ENCODE measurements around the gene ADCY5. TPM values are rescaled to one million over a fixed set of nuclear protein-coding genes. Genes with fewer than 3 reads are reported as not detected.

ADCY5 gene
- total and polyA plus RNA-seq, 10 donors = 1.7 to 20.6 (median 11.7) TPM

GRCh38 chr3:123307064-123307463 lies 141.8 kb downstream of the ADCY5 start:
- intact Hi-C loops (cut with DNase I; ENCODE audit: low total_unique reads) = no loop called here
- Histone ChIP-seq H3K9me3 (no peaks in the 10 kb centered on the region), H3K4me1 (no peaks in the 10 kb centered on the region), H3K36me3 (peaks cover 0 to 16% (median 0%) of the 10 kb centered on the region in 6 donors), H3K27me3 (replicated peaks in 1 of 7) (peaks cover 0 to under 1% (median 0%) of the 10 kb centered on the region in 7 donors), H3K4me3 (no peak overlapping the region), H3K27ac (no peak overlapping the region)
- WGBS, 5 donors = 80 to 92% (median 83%) methylated on average over 5 of the region's 5 CpGs
- DNase-seq = no peak
- TF ChIP-seq POLR2A (IDR thresholded peaks at IDR 0.05) (no peak), CTCF (IDR thresholded peaks at IDR 0.05 in 8 of 11, conservative IDR thresholded peaks at IDR 0.05 in 3 of 11) (no peak), POLR2AphosphoS5 (IDR thresholded peaks at IDR 0.05) (no peak)

DNA sequence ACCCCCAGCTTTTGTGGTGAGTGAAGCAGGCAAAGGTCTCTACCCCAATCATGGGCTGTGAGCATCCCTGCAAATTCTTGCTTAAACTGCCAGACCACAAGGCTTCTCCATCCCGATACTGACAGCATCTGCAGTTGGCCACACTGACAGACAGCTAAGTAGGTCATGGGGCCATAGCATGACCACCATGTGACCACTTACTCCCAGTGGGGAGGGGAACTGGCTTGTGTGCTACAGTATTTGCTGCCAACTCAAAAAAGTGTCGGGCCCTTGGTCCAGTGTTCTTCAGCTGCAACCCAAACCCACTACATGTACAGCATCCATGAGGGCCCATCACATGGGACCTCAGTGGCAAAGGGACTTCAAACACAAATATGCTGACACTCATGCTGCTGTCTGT lies 143.7 kb downstream of the ADCY5 start:
- no peak overlapping the region for H3K27ac ChIP-seq
- no peaks in the 10 kb centered on the region for H3K9me3 ChIP-seq
- H3K36me3 ChIP-seq = peaks cover 0 to 28% (median 0%) of the 10 kb centered on the region in 6 donors
- peak; percentile 37 for DNase-seq
- no peaks in the 10 kb centered on the region for H3K4me1 ChIP-seq
- intact Hi-C loops (cut with DNase I; ENCODE audit: low total_unique reads) = no loop called here
- 64 to 84% (median 77%) methylated on average over 2 of the region's 2 CpGs for WGBS, 5 donors
- H3K4me3 ChIP-seq = no peak overlapping the region
- TF ChIP-seq POLR2A (IDR thresholded peaks at IDR 0.05) (no peak), POLR2AphosphoS5 (IDR thresholded peaks at IDR 0.05) (no peak), CTCF (IDR thresholded peaks at IDR 0.05 in 8 of 11, conservative IDR thresholded peaks at IDR 0.05 in 3 of 11) (no peak)
- H3K27me3 ChIP-seq (replicated peaks in 1 of 7) = peaks cover 0 to 9% (median 0%) of the 10 kb centered on the region in 7 donors

DNA sequence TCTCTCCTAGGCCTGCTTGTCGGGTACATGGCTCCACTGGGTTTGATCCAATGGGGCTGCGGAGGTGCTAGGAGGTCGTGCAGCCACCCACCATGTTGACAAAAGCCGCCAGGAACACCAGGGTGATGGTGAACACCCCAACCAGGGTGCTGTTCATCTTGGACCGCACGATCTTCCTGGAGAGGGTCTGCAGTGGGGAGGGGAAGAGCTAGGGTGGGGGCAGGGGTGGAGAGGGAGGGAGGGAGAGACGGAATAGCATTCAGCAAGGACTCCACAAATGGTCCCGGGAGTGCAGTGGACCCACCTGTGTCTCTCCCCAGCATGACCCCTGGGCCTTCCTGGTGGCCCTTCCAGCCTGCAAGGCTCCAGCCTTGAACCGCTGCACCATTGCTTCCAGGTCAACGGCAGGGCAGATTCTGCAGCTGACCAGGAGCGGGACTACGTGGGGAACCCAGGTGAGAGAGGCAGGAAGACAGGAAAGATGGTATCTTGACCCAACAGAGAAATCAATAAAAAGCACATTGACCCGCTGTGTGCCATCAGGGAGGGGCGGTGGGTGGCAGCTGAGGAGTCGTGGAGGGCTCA lies 144.8 kb downstream of the ADCY5 start:
- Histone ChIP-seq H3K4me1 (no peaks in the 10 kb centered on the region), H3K27ac (no peak overlapping the region), H3K4me3 (no peak overlapping the region), H3K27me3 (replicated peaks in 1 of 7) (peaks cover 0 to 9% (median 0%) of the 10 kb centered on the region in 7 donors), H3K36me3 (peaks cover 0 to 32% (median 0%) of the 10 kb centered on the region in 6 donors), H3K9me3 (no peaks in the 10 kb centered on the region)
- 85 to 90% (median 85%) methylated on average over 15 of the region's 15 CpGs for WGBS, 5 donors
- no peak for TF ChIP-seq POLR2A (IDR thresholded peaks at IDR 0.05)
- no peak for TF ChIP-seq CTCF (IDR thresholded peaks at IDR 0.05 in 8 of 11, conservative IDR thresholded peaks at IDR 0.05 in 3 of 11)
- no peak for TF ChIP-seq POLR2AphosphoS5 (IDR thresholded peaks at IDR 0.05)
- intact Hi-C loops (cut with DNase I; ENCODE audit: low total_unique reads) = no loop called here
- DNase-seq = peak; percentile 63

DNA sequence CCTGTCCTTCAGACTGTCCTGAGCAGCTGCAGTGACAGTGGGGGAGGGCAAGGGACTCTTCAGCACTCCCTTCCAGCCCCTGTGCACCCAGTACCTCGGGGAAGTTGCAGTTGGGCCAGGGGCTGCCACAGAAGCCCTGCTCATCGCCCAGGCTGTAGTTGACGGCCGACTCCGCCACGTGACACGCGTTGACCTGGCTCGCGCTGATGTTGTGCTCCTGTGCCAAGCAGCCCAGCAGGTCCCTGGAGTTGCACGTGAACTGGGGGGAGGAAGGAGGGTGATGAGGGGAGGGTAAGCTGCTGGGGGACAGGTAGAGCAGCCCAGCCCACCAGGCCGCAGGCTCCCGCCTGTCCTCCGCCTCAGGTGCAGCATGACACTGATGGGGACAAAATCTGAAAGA lies 145.9 kb downstream of the ADCY5 start:
- H3K4me1 ChIP-seq = no peaks in the 10 kb centered on the region
- intact Hi-C loops (cut with DNase I; ENCODE audit: low total_unique reads) = no loop called here

More for the DNA sequence above, 145.9 kb downstream of the ADCY5 start:
- TF ChIP-seq POLR2AphosphoS5 (IDR thresholded peaks at IDR 0.05) (no peak), POLR2A (IDR thresholded peaks at IDR 0.05) (no peak), CTCF (IDR thresholded peaks at IDR 0.05 in 8 of 11, conservative IDR thresholded peaks at IDR 0.05 in 3 of 11) (no peak)
- Histone ChIP-seq H3K9me3 (no peaks in the 10 kb centered on the region), H3K27ac (no peak overlapping the region), H3K4me3 (no peak overlapping the region), H3K27me3 (replicated peaks in 1 of 7) (peaks cover 0 to 9% (median 0%) of the 10 kb centered on the region in 7 donors), H3K36me3 (peaks cover 0 to 32% (median 0%) of the 10 kb centered on the region in 6 donors)
- 74 to 90% (median 87%) methylated on average over 14 of the region's 14 CpGs for WGBS, 5 donors
- peak; percentile 66 for DNase-seq

Measured in spleen (tissue), 11 donors.